Muscle layer of duodenum (tissue), 2 donors: ENCODE measurements around the gene C1orf35.

Experiments
- H3K27ac ChIP-seq: one replicate; pipeline ENCODE4 v1.7.0; 2013; ENCODE audit warnings: mild to moderate bottlenecking, low read length
- H3K27me3 ChIP-seq: one replicate; pipeline ENCODE4 v1.7.0; 2013; ENCODE audit warnings: low read depth, mild to moderate bottlenecking, control low read depth, low read length
- H3K36me3 ChIP-seq, 2 donors: one replicate each; pipeline ENCODE4 v1.7.0; 2013; ENCODE audit warnings: low read length in 2 of 2, control low read depth in 1 of 2, mild to moderate bottlenecking in 1 of 2; ENCODE audit not compliant: insufficient read depth in 2 of 2, control insufficient read depth in 1 of 2
- H3K4me1 ChIP-seq, 2 donors: one replicate each; pipeline ENCODE4 v1.7.0; 2013; ENCODE audit warnings: low read length in 2 of 2, mild to moderate bottlenecking in 2 of 2, control low read depth in 1 of 2, moderate library complexity in 1 of 2; ENCODE audit not compliant: insufficient read depth in 2 of 2, control insufficient read depth in 1 of 2
- H3K4me3 ChIP-seq, 2 donors: one replicate each; pipeline ENCODE4 v1.7.0; 2013; ENCODE audit warnings: low read length in 2 of 2, low read depth in 1 of 2, mild to moderate bottlenecking in 1 of 2
- H3K9me3 ChIP-seq, 2 donors: one replicate each; pipeline ENCODE4 v1.7.0; 2013; ENCODE audit warnings: low read length in 2 of 2, control low read depth in 1 of 2, mild to moderate bottlenecking in 1 of 2; ENCODE audit not compliant: control insufficient read depth in 1 of 2
- donor health status: healthy.

The C1orf35 gene

GRCh38 chr1:228082214-228082917 lies 20.8 kb downstream of the C1orf35 start, which contains the start of gene ARF1:
TSS of gene ARF1 (plus strand) at chr1:228082708. CDS start at chr1:228097115, 14,407 bp downstream.
- no peaks in the 10 kb centered on the region for H3K9me3 ChIP-seq
- peak within 1 kb of the TSS; percentile 96 for H3K27ac ChIP-seq
- peaks cover 0 to 9% of the 10 kb centered on the region in 2 donors for H3K36me3 ChIP-seq
- peak within 1 kb of the TSS; percentile 74 to 98 for H3K4me3 ChIP-seq
- no peaks in the 10 kb centered on the region for H3K27me3 ChIP-seq
- peaks cover 34 to 47% of the 10 kb centered on the region in 2 donors for H3K4me1 ChIP-seq

GRCh38 chr1:228081578-228082213 lies 21.4 kb downstream of the C1orf35 start:
- Histone ChIP-seq H3K27me3 (no peaks in the 10 kb centered on the region), H3K9me3 (no peaks in the 10 kb centered on the region), H3K36me3 (peaks cover 0 to 9% of the 10 kb centered on the region in 2 donors), H3K4me3 (peak overlapping the region; percentile 72 to 98), H3K4me1 (peaks cover 27 to 40% of the 10 kb centered on the region in 2 donors), H3K27ac (peak overlapping the region; percentile 67)

GRCh38 chr1:228081144-228081543 lies 22.0 kb downstream of the C1orf35 start:
- Histone ChIP-seq H3K9me3 (no peaks in the 10 kb centered on the region), H3K4me1 (peaks cover 24 to 35% of the 10 kb centered on the region in 2 donors), H3K27me3 (no peaks in the 10 kb centered on the region), H3K36me3 (peaks cover 0 to 9% of the 10 kb centered on the region in 2 donors), H3K4me3 (peak overlapping the region; percentile 72 to 98), H3K27ac (no peak overlapping the region)

- H3K9me3 ChIP-seq: no peaks in the 10 kb centered on the region
- peaks cover 0 to 9% of the 10 kb centered on the region in 2 donors for H3K36me3 ChIP-seq
- no peak overlapping the region for H3K4me3 ChIP-seq
- peaks cover 11 to 20% of the 10 kb centered on the region in 2 donors for H3K4me1 ChIP-seq
- H3K27ac ChIP-seq: no peak overlapping the region
- no peaks in the 10 kb centered on the region for H3K27me3 ChIP-seq
Observed at GRCh38 chr1:228079601-228080263, 23.4 kb downstream of the C1orf35 start.

- Histone ChIP-seq H3K4me1 (peaks cover 6 to 13% of the 10 kb centered on the region in 2 donors), H3K36me3 (peaks cover 0 to 9% of the 10 kb centered on the region in 2 donors), H3K27me3 (no peaks in the 10 kb centered on the region), H3K27ac (no peak overlapping the region), H3K4me3 (no peak overlapping the region), H3K9me3 (no peaks in the 10 kb centered on the region)
Observed at GRCh38 chr1:228079013-228079412, 24.1 kb downstream of the C1orf35 start.

GRCh38 chr1:228077565-228078330 lies 25.4 kb downstream of the C1orf35 start:
- H3K36me3 ChIP-seq: no peaks in the 10 kb centered on the region
- no peak overlapping the region for H3K4me3 ChIP-seq
- no peak overlapping the region for H3K27ac ChIP-seq
- no peaks in the 10 kb centered on the region for H3K9me3 ChIP-seq
- no peaks in the 10 kb centered on the region for H3K27me3 ChIP-seq
- H3K4me1 ChIP-seq: peaks cover 6 to 11% of the 10 kb centered on the region in 2 donors

- no peaks in the 10 kb centered on the region for H3K9me3 ChIP-seq
- H3K4me3 ChIP-seq: no peak overlapping the region
- H3K27ac ChIP-seq: no peak overlapping the region
- H3K4me1 ChIP-seq: peaks cover 6 to 11% of the 10 kb centered on the region in 2 donors
- H3K36me3 ChIP-seq: no peaks in the 10 kb centered on the region
- H3K27me3 ChIP-seq: no peaks in the 10 kb centered on the region
Observed at GRCh38 chr1:228076796-228077430, 26.2 kb downstream of the C1orf35 start.

- H3K27me3 ChIP-seq: no peaks in the 10 kb centered on the region
- H3K4me3 ChIP-seq: no peak overlapping the region
- H3K36me3 ChIP-seq: no peaks in the 10 kb centered on the region
- peaks cover 0 to 2% of the 10 kb centered on the region in 2 donors for H3K4me1 ChIP-seq
- H3K9me3 ChIP-seq: no peaks in the 10 kb centered on the region
- no peak overlapping the region for H3K27ac ChIP-seq
Observed at GRCh38 chr1:228075801-228076271, 27.3 kb downstream of the C1orf35 start.

- H3K4me3 ChIP-seq: no peak overlapping the region
- no peak overlapping the region for H3K27ac ChIP-seq
- no peaks in the 10 kb centered on the region for H3K36me3 ChIP-seq
- H3K4me1 ChIP-seq: no peaks in the 10 kb centered on the region
- H3K9me3 ChIP-seq: no peaks in the 10 kb centered on the region
- no peaks in the 10 kb centered on the region for H3K27me3 ChIP-seq
Observed at GRCh38 chr1:228074954-228075730, 28.0 kb downstream of the C1orf35 start.
